ENCODE measurements around the gene PGA4.

Gene PGA4

GRCh38 chr11:61187505-61188130 lies 34.5 kb upstream of the PGA4 start:
- Histone ChIP-seq H3K27me3 (ENCODE audit: control insufficient read depth in 5 of 5, insufficient read depth in 4 of 5, low read length in 5 of 5) (no peaks in the 10 kb centered on the region), H3K36me3 (ENCODE audit: control insufficient read depth in 5 of 5, insufficient read depth in 5 of 5, low read length in 5 of 5) (no peaks in the 10 kb centered on the region), H3K4me3 (ENCODE audit: low read depth in 1 of 5, low read length in 5 of 5) (no peak overlapping the region), H3K9ac (ENCODE audit: low read length in 5 of 5) (no peak overlapping the region), H3K9me3 (ENCODE audit: control insufficient read depth in 5 of 5, low read length in 5 of 5) (no peaks in the 10 kb centered on the region), H3K4me1 (ENCODE audit: control insufficient read depth in 5 of 5, insufficient read depth in 5 of 5, low read length in 5 of 5) (no peaks in the 10 kb centered on the region), H3K27ac (ENCODE audit: low read depth, low read length) (no peak overlapping the region)

- Histone ChIP-seq H3K27ac (ENCODE audit: low read depth, low read length) (no peak overlapping the region), H3K9me3 (ENCODE audit: control insufficient read depth in 5 of 5, low read length in 5 of 5) (no peaks in the 10 kb centered on the region), H3K4me3 (ENCODE audit: low read depth in 1 of 5, low read length in 5 of 5) (no peak overlapping the region), H3K9ac (ENCODE audit: low read length in 5 of 5) (no peak overlapping the region), H3K4me1 (ENCODE audit: control insufficient read depth in 5 of 5, insufficient read depth in 5 of 5, low read length in 5 of 5) (no peaks in the 10 kb centered on the region), H3K36me3 (ENCODE audit: control insufficient read depth in 5 of 5, insufficient read depth in 5 of 5, low read length in 5 of 5) (no peaks in the 10 kb centered on the region), H3K27me3 (ENCODE audit: control insufficient read depth in 5 of 5, insufficient read depth in 4 of 5, low read length in 5 of 5) (peaks cover 0 to 4% (median 0%) of the 10 kb centered on the region in 5 donors)
Measured at GRCh38 chr11:61189933-61190332, 32.2 kb upstream of the PGA4 start.

- Histone ChIP-seq H3K36me3 (ENCODE audit: control insufficient read depth in 5 of 5, insufficient read depth in 5 of 5, low read length in 5 of 5) (no peaks in the 10 kb centered on the region), H3K27me3 (ENCODE audit: control insufficient read depth in 5 of 5, insufficient read depth in 4 of 5, low read length in 5 of 5) (peaks cover 0 to 4% (median 0%) of the 10 kb centered on the region in 5 donors), H3K9me3 (ENCODE audit: control insufficient read depth in 5 of 5, low read length in 5 of 5) (peaks cover 0 to 5% (median 3%) of the 10 kb centered on the region in 5 donors), H3K27ac (ENCODE audit: low read depth, low read length) (no peak overlapping the region), H3K9ac (ENCODE audit: low read length in 5 of 5) (no peak overlapping the region), H3K4me3 (ENCODE audit: low read depth in 1 of 5, low read length in 5 of 5) (no peak overlapping the region), H3K4me1 (ENCODE audit: control insufficient read depth in 5 of 5, insufficient read depth in 5 of 5, low read length in 5 of 5) (no peaks in the 10 kb centered on the region)
Measured at GRCh38 chr11:61193596-61193995, 28.6 kb upstream of the PGA4 start.

- H3K4me1 ChIP-seq (ENCODE audit: control insufficient read depth in 5 of 5, insufficient read depth in 5 of 5, low read length in 5 of 5), result no peaks in the 10 kb centered on the region
- no peak overlapping the region for H3K27ac ChIP-seq (ENCODE audit: low read depth, low read length)
Measured at GRCh38 chr11:61194169-61194671, 27.9 kb upstream of the PGA4 start.

DNA sequence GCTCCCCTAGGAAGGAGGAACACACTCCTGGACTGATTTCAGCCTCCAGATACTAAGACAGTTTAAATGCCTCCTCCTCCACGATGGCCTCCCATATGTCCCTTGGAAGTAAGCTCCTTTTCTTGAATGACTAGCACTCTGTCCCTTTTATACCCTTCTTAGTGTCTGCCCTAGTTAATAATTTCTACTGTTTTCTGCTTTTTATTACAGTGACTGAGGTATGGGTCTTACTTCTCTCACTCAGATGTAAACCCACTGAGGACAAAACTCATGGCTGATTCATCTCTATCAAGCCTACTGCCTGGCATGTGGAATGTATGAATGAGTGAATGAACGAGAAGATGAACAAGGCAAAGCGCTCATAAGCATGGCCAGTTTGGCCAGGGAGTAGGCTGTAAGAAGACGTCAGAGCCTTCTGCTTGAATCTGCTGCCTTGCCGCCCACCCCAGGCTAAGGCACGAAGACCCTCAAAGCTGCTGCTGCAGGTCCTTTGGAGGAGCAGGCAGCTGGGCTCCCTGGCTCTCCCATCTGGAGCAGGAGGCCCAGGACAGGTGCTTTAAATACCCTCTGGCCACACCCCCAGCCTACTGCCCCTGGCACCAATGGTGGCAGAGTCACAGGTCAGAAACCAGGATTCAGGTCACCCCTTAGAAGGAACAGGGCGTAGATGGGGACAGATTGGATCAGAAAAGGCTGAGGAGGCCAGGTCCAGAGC lies 27.0 kb upstream of the PGA4 start:
- Histone ChIP-seq H3K36me3 (ENCODE audit: control insufficient read depth in 5 of 5, insufficient read depth in 5 of 5, low read length in 5 of 5) (no peaks in the 10 kb centered on the region), H3K27ac (ENCODE audit: low read depth, low read length) (no peak overlapping the region), H3K27me3 (ENCODE audit: control insufficient read depth in 5 of 5, insufficient read depth in 4 of 5, low read length in 5 of 5) (peaks cover 0 to 4% (median 0%) of the 10 kb centered on the region in 5 donors), H3K4me1 (ENCODE audit: control insufficient read depth in 5 of 5, insufficient read depth in 5 of 5, low read length in 5 of 5) (no peaks in the 10 kb centered on the region), H3K4me3 (ENCODE audit: low read depth in 1 of 5, low read length in 5 of 5) (no peak overlapping the region), H3K9me3 (ENCODE audit: control insufficient read depth in 5 of 5, low read length in 5 of 5) (peaks cover 0 to 12% (median 11%) of the 10 kb centered on the region in 5 donors), H3K9ac (ENCODE audit: low read length in 5 of 5) (no peak overlapping the region)

More at GRCh38 chr11:61194169-61194671, 27.9 kb upstream of the PGA4 start:
- Histone ChIP-seq H3K4me3 (ENCODE audit: low read depth in 1 of 5, low read length in 5 of 5) (no peak overlapping the region), H3K27me3 (ENCODE audit: control insufficient read depth in 5 of 5, insufficient read depth in 4 of 5, low read length in 5 of 5) (peaks cover 0 to 4% (median 0%) of the 10 kb centered on the region in 5 donors), H3K9ac (ENCODE audit: low read length in 5 of 5) (no peak overlapping the region), H3K36me3 (ENCODE audit: control insufficient read depth in 5 of 5, insufficient read depth in 5 of 5, low read length in 5 of 5) (no peaks in the 10 kb centered on the region), H3K9me3 (ENCODE audit: control insufficient read depth in 5 of 5, low read length in 5 of 5) (peaks cover 0 to 9% (median 9%) of the 10 kb centered on the region in 5 donors)

- no peak overlapping the region for H3K9ac ChIP-seq (ENCODE audit: low read length in 5 of 5)
- peaks cover 0 to 4% (median 0%) of the 10 kb centered on the region in 5 donors for H3K27me3 ChIP-seq (ENCODE audit: control insufficient read depth in 5 of 5, insufficient read depth in 4 of 5, low read length in 5 of 5)
- H3K9me3 ChIP-seq (ENCODE audit: control insufficient read depth in 5 of 5, low read length in 5 of 5), result peaks cover 0 to 12% (median 11%) of the 10 kb centered on the region in 5 donors
- no peaks in the 10 kb centered on the region for H3K4me1 ChIP-seq (ENCODE audit: control insufficient read depth in 5 of 5, insufficient read depth in 5 of 5, low read length in 5 of 5)
- no peaks in the 10 kb centered on the region for H3K36me3 ChIP-seq (ENCODE audit: control insufficient read depth in 5 of 5, insufficient read depth in 5 of 5, low read length in 5 of 5)
- H3K27ac ChIP-seq (ENCODE audit: low read depth, low read length), result no peak overlapping the region
- no peak overlapping the region for H3K4me3 ChIP-seq (ENCODE audit: low read depth in 1 of 5, low read length in 5 of 5)
Measured at GRCh38 chr11:61195719-61196118, 26.4 kb upstream of the PGA4 start.

GRCh38 chr11:61198361-61198760 lies 23.8 kb upstream of the PGA4 start:
- Histone ChIP-seq H3K4me1 (ENCODE audit: control insufficient read depth in 5 of 5, insufficient read depth in 5 of 5, low read length in 5 of 5) (no peaks in the 10 kb centered on the region), H3K4me3 (ENCODE audit: low read depth in 1 of 5, low read length in 5 of 5) (no peak overlapping the region), H3K9me3 (ENCODE audit: control insufficient read depth in 5 of 5, low read length in 5 of 5) (peaks cover 0 to 12% (median 11%) of the 10 kb centered on the region in 5 donors), H3K27ac (ENCODE audit: low read depth, low read length) (no peak overlapping the region), H3K27me3 (ENCODE audit: control insufficient read depth in 5 of 5, insufficient read depth in 4 of 5, low read length in 5 of 5) (peaks cover 0 to 6% (median 0%) of the 10 kb centered on the region in 5 donors), H3K9ac (ENCODE audit: low read length in 5 of 5) (no peak overlapping the region), H3K36me3 (ENCODE audit: control insufficient read depth in 5 of 5, insufficient read depth in 5 of 5, low read length in 5 of 5) (no peaks in the 10 kb centered on the region)

GRCh38 chr11:61198948-61199523 lies 23.1 kb upstream of the PGA4 start:
- peaks cover 0 to 12% (median 11%) of the 10 kb centered on the region in 5 donors for H3K9me3 ChIP-seq (ENCODE audit: control insufficient read depth in 5 of 5, low read length in 5 of 5)
- H3K4me1 ChIP-seq (ENCODE audit: control insufficient read depth in 5 of 5, insufficient read depth in 5 of 5, low read length in 5 of 5), result no peaks in the 10 kb centered on the region
- no peak overlapping the region for H3K4me3 ChIP-seq (ENCODE audit: low read depth in 1 of 5, low read length in 5 of 5)
- H3K9ac ChIP-seq (ENCODE audit: low read length in 5 of 5), result no peak overlapping the region
- H3K27me3 ChIP-seq (ENCODE audit: control insufficient read depth in 5 of 5, insufficient read depth in 4 of 5, low read length in 5 of 5), result peaks cover 0 to 2% (median 0%) of the 10 kb centered on the region in 5 donors
- H3K27ac ChIP-seq (ENCODE audit: low read depth, low read length), result no peak overlapping the region
- no peaks in the 10 kb centered on the region for H3K36me3 ChIP-seq (ENCODE audit: control insufficient read depth in 5 of 5, insufficient read depth in 5 of 5, low read length in 5 of 5)

DNA sequence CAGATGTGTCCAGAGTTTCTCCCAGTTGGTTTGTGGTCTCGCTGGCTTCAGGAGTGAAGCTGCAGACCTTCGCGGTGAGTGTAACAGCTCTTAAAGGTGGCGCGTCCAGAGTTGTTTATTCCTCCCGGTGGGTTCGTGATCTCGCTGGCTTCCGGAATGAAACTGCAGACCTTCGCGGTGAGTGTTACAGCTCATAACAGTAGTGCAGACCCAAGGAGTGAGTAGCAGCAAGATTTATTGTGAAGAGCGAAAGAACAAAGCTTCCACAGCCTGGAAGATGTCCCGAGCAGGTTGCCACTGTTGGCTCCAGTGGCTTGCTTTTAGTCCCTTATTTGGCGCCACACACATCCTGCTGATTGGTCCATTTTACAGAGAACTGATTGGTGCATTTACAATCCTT lies 20.7 kb upstream of the PGA4 start:
- Histone ChIP-seq H3K4me1 (ENCODE audit: control insufficient read depth in 5 of 5, insufficient read depth in 5 of 5, low read length in 5 of 5) (no peaks in the 10 kb centered on the region), H3K27ac (ENCODE audit: low read depth, low read length) (no peak overlapping the region), H3K36me3 (ENCODE audit: control insufficient read depth in 5 of 5, insufficient read depth in 5 of 5, low read length in 5 of 5) (no peaks in the 10 kb centered on the region), H3K4me3 (ENCODE audit: low read depth in 1 of 5, low read length in 5 of 5) (no peak overlapping the region), H3K9me3 (ENCODE audit: control insufficient read depth in 5 of 5, low read length in 5 of 5) (peaks cover 0 to 12% (median 11%) of the 10 kb centered on the region in 5 donors), H3K9ac (ENCODE audit: low read length in 5 of 5) (no peak overlapping the region), H3K27me3 (ENCODE audit: control insufficient read depth in 5 of 5, insufficient read depth in 4 of 5, low read length in 5 of 5) (peaks cover 0 to 2% (median 0%) of the 10 kb centered on the region in 5 donors)
